Measurements from ENCODE around the gene EBF3.

Gene EBF3

GRCh38 chr10:129918401-129918800 is 45.7 kb downstream of the EBF3 start:
- DNase-seq (ENCODE audit: low read depth in 2 of 2): no peak
- TF ChIP-seq, protein P1, sequence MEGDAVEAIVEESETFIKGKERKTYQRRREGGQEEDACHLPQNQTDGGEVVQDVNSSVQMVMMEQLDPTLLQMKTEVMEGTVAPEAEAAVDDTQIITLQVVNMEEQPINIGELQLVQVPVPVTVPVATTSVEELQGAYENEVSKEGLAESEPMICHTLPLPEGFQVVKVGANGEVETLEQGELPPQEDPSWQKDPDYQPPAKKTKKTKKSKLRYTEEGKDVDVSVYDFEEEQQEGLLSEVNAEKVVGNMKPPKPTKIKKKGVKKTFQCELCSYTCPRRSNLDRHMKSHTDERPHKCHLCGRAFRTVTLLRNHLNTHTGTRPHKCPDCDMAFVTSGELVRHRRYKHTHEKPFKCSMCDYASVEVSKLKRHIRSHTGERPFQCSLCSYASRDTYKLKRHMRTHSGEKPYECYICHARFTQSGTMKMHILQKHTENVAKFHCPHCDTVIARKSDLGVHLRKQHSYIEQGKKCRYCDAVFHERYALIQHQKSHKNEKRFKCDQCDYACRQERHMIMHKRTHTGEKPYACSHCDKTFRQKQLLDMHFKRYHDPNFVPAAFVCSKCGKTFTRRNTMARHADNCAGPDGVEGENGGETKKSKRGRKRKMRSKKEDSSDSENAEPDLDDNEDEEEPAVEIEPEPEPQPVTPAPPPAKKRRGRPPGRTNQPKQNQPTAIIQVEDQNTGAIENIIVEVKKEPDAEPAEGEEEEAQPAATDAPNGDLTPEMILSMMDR (IDR thresholded peaks at IDR 0.05; ENCODE audit: low read depth, low read length): no peak
- no peak overlapping the region for H3K4me3 ChIP-seq (replicated peaks in 1 of 2; ENCODE audit: low read depth in 2 of 2, low read length in 2 of 2)

- TF ChIP-seq, protein P1 (IDR thresholded peaks at IDR 0.05; ENCODE audit: low read depth, low read length): no peak
- no peak overlapping the region for H3K4me3 ChIP-seq (replicated peaks in 1 of 2; ENCODE audit: low read depth in 2 of 2, low read length in 2 of 2)
- DNase-seq (ENCODE audit: low read depth in 2 of 2): no peak
Measured at GRCh38 chr10:129917936-129918335, 46.1 kb downstream of the EBF3 start.

DNA sequence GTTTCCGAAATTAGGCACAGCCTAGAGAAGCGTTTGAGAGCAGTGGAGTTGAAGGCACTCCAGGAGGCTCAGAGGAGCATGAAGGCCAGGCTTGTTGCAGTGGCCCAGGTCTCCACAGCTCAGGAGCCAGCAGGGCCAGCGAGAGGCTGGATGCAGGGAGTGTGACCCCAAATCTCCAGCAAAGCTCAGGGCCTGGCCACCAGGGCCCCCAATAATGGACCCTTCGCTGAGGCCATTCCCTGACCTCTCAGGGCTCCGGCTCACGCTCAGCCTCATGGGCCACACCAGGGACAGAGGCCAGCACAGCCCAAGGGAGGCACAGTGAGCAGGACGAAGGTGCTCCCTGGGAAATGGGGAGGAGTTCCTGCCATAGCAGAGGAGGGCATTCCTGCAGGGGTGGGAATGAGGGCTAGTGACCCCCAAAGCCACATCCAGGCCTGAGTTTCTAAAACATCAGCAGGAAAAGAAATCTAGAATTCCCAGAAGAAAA is 47.5 kb downstream of the EBF3 start:
- TF ChIP-seq, protein P1 (IDR thresholded peaks at IDR 0.05; ENCODE audit: low read depth, low read length): no peak
- H3K4me3 ChIP-seq (replicated peaks in 1 of 2; ENCODE audit: low read depth in 2 of 2, low read length in 2 of 2): no peak overlapping the region
- no peak for DNase-seq (ENCODE audit: low read depth in 2 of 2)

DNA sequence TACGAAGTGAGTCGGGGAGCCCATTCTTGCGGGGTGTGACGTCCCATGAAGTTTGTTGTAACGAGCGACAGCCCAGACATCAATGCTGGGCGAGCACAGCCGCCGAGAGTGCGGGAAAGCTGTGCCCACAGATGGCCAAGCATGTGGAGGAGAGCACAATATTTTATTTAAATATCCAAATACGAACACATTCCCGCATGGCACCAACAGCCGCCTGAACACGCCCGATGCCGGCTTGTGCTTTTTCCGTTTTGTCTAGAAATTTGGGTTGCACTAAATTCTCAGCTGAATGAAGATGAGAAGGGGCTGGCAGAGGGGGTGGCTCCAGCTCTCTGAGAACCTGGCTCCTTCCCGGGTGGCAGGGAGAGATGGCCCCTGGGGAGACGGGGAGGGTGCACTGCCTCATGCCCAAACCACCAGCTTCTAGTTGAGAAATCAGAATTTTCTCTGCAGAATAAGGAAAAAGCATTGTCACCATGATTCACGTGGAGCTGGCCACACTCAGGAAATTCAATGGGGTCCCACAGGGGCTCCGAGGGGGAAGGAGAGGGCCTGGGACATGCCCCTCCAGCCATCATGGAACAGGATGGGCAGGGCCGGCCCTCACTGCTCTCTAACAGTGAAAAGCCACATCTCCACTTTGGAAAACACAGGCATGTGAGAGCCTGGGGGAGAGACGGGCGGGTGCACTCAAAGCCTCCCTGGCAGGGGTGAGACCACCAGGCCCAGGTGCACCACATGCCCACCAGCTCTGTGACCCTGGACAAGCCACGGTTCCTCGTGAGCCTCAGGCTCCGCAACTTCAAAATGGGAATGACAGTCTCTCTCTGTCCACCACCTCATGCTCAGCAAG is 48.3 kb downstream of the EBF3 start:
- DNase-seq (ENCODE audit: low read depth in 2 of 2): no peak
- H3K4me3 ChIP-seq (replicated peaks in 1 of 2; ENCODE audit: low read depth in 2 of 2, low read length in 2 of 2): no peak overlapping the region
- TF ChIP-seq, protein P1 (IDR thresholded peaks at IDR 0.05; ENCODE audit: low read depth, low read length): no peak

DNA sequence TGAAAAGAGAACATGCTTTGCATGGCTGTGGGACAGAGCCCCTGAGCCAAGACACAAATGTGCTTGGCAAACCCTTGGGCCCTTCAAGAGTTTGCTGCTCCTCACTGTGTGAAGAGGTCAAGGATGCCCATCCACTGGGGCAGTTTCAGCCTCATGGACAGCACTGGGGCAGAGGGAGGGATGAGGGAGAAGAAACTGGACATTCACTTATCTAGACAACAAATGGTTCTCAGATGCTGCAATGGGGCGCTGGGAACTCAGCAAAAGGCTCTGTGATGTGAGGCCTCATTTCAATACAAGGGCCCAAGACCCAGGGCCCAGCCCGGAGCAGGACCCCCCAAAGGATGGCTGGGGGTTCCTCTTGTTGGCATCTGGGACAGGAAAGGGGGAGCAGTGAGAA is 49.1 kb downstream of the EBF3 start:
- no peak overlapping the region for H3K4me3 ChIP-seq (replicated peaks in 1 of 2; ENCODE audit: low read depth in 2 of 2, low read length in 2 of 2)
- no peak for DNase-seq (ENCODE audit: low read depth in 2 of 2)
- TF ChIP-seq, protein P1 (IDR thresholded peaks at IDR 0.05; ENCODE audit: low read depth, low read length): no peak

DNA sequence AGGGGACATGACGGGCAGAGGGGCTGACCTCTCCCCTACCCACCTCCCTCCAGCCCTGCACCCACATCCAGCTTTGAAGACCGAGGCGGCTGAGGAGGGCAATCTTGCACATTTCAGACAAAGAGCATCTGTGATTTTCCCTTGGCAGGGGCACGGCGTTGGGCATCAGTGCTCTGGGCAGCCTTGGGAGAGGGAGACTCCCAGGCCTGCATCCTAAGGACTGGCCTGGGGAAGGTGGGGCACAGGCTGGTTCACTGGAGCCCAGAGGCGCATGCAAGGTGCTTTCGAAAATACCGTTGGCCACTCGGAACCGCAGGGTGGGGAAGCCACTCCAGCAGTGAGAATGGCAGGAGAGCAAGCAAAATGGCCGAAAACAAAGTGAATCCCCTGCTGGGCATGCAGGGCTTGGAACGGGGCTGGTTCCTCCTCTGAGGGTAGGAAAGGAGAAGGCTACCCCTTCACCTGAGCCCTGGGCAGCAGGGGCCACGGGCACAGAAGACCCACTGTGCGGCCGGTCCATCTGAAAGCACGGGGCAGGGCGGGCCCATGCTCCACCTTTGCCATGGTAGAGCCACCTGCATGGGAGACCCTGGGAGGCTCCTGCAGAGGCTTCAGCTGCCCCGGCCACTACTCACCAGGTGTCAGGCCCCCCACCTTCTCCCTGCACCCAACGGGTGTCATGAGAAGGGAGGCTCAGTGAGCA is 49.8 kb downstream of the EBF3 start:
- no peak overlapping the region for H3K4me3 ChIP-seq (replicated peaks in 1 of 2; ENCODE audit: low read depth in 2 of 2, low read length in 2 of 2)
- DNase-seq (ENCODE audit: low read depth in 2 of 2): no peak
- TF ChIP-seq, protein P1 (IDR thresholded peaks at IDR 0.05; ENCODE audit: low read depth, low read length): no peak

Measured in cardiac fibroblast (primary cell).